Endodermal cell (in vitro differentiated cells): ENCODE data around the gene ZNF839. TPM values are rescaled to one million over a fixed set of nuclear protein-coding genes. Genes with fewer than 3 reads are reported as not detected.

ENCODE experiments used
- DNase-seq: peaks from one replicate; pipeline ENCODE4 v3.0.0-alpha.2; 2017
- H3K27ac ChIP-seq: 2 replicates; pipeline ENCODE4 v1.5.1; 2013; ENCODE audit warnings: mild to moderate bottlenecking, low read depth, low read length, moderate library complexity
- H3K27me3 ChIP-seq: 2 replicates; pipeline ENCODE4 v1.6.1; 2013; ENCODE audit warnings: mild to moderate bottlenecking, low read length, moderate library complexity; ENCODE audit not compliant: insufficient read depth, control insufficient read depth, poor library complexity, severe bottlenecking
- H3K36me3 ChIP-seq: 2 replicates; pipeline ENCODE4 v1.7.0; 2013; ENCODE audit warnings: mild to moderate bottlenecking, low read length, moderate library complexity; ENCODE audit not compliant: control insufficient read depth, insufficient read depth
- H3K4me1 ChIP-seq: one replicate; pipeline ENCODE4 v1.7.0; 2013; ENCODE audit warnings: low read length; ENCODE audit not compliant: control insufficient read depth, insufficient read depth
- H3K4me3 ChIP-seq: 2 replicates; pipeline ENCODE4 v1.5.1; 2013; ENCODE audit warnings: mild to moderate bottlenecking, low read length, moderate library complexity
- H3K9ac ChIP-seq: 2 replicates; pipeline ENCODE4 v1.6.1; 2013; ENCODE audit warnings: mild to moderate bottlenecking, low read length, moderate library complexity; ENCODE audit not compliant: poor library complexity, severe bottlenecking; ENCODE audit errors: extremely low read depth
- H3K9me3 ChIP-seq: 2 replicates; pipeline ENCODE4 v1.6.1; 2013; ENCODE audit warnings: mild to moderate bottlenecking, low read length, moderate library complexity; ENCODE audit not compliant: control insufficient read depth
- H3K27ac Mint-ChIP-seq: 2 replicates; pipeline ENCODE4 v1.8.0; 2020; ENCODE audit warnings: mixed read lengths
- H3K27me3 Mint-ChIP-seq: 2 replicates; pipeline ENCODE4 v1.8.0; 2021; ENCODE audit warnings: mild to moderate bottlenecking, mixed read lengths; ENCODE audit not compliant: insufficient read depth
- H3K36me3 Mint-ChIP-seq: 2 replicates; pipeline ENCODE4 v1.8.0; 2020; ENCODE audit warnings: low read depth, mixed read lengths
- H3K4me1 Mint-ChIP-seq: 2 replicates; pipeline ENCODE4 v1.8.0; 2020; ENCODE audit warnings: mixed read lengths
- H3K4me3 Mint-ChIP-seq: 2 replicates; pipeline ENCODE4 v1.8.0; 2020; ENCODE audit warnings: mild to moderate bottlenecking, moderate library complexity, mixed read lengths
- H3K9me3 Mint-ChIP-seq: 2 replicates; pipeline ENCODE4 v1.8.0; 2020; ENCODE audit warnings: mild to moderate bottlenecking, mixed read lengths
- WGBS, 2 experiments: methylation state at CpG; one replicate each; pipeline versions ENCODE4 v1.1.5 to v1.1.7; 2013; ENCODE audit warnings: missing lambda C conversion rate in 2 of 2, mixed read lengths in 1 of 2; ENCODE audit not compliant: insufficient coverage in 1 of 2, insufficient read length in 1 of 2; 5-methylcytosine and 5-hydroxymethylcytosine counted together
- total RNA-seq, 2 donors: library from RNA; stranded (reverse); fragmentation: NEBNext Ultra II Directional in 1 of 2; extraction: Animal tissue kit (Norgen Biotek cat#: 25700) in 1 of 2; gene quantifications; 2 replicates in 1 of 2; 3 replicates in 1 of 2; pipeline ENCODE4 v1.2.1, GENCODE V29; 2021
- TF ChIP-seq, protein P1 (sequence below): fragments of 200-600 bp; sonication (generic); conservative IDR thresholded peaks from 2 replicates; pipeline ENCODE4 v1.5.0; 2021; ENCODE audit warnings: antibody characterized with exemption, mild to moderate bottlenecking

Gene ZNF839
- total RNA-seq, 2 donors from 2014 or later = 16.5 to 19.1 TPM

DNA sequence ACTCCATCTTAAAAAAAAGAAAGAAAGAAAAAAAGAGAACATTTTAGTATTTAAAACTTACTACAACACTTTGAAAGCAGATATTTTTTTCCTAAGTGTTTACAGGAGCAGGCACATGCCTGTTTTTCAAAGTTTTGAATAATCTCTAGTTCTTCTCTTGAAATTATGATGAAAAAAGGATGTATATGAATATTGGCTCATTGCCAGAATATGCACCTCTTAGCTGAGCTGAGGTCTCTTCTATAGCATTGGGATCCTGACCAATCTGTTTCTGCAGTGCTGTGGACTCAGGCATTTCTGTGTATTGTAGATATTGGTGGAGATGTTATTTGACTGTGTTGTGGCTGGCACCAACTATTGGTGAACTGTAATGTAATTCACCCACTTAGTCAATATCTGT is 58.1 kb downstream of the ZNF839 start:
- Histone ChIP-seq H3K27me3 (no peaks in the 10 kb centered on the region), H3K27ac (no peak overlapping the region), H3K4me3 (no peak overlapping the region), H3K9me3 (no peaks in the 10 kb centered on the region), H3K9ac (no peak overlapping the region), H3K36me3 (peaks cover 26% of the 10 kb centered on the region), H3K4me1 (no peaks in the 10 kb centered on the region)
- Mint-ChIP-seq H3K27ac (no peak overlapping the region), H3K4me1 (no peaks in the 10 kb centered on the region), H3K27me3 (no peaks in the 10 kb centered on the region), H3K36me3 (peaks cover 35% of the 10 kb centered on the region), H3K9me3 (no peaks in the 10 kb centered on the region), H3K4me3 (no peak overlapping the region)
- TF ChIP-seq, protein P1, sequence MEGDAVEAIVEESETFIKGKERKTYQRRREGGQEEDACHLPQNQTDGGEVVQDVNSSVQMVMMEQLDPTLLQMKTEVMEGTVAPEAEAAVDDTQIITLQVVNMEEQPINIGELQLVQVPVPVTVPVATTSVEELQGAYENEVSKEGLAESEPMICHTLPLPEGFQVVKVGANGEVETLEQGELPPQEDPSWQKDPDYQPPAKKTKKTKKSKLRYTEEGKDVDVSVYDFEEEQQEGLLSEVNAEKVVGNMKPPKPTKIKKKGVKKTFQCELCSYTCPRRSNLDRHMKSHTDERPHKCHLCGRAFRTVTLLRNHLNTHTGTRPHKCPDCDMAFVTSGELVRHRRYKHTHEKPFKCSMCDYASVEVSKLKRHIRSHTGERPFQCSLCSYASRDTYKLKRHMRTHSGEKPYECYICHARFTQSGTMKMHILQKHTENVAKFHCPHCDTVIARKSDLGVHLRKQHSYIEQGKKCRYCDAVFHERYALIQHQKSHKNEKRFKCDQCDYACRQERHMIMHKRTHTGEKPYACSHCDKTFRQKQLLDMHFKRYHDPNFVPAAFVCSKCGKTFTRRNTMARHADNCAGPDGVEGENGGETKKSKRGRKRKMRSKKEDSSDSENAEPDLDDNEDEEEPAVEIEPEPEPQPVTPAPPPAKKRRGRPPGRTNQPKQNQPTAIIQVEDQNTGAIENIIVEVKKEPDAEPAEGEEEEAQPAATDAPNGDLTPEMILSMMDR = no peak
- no peak for DNase-seq

DNA sequence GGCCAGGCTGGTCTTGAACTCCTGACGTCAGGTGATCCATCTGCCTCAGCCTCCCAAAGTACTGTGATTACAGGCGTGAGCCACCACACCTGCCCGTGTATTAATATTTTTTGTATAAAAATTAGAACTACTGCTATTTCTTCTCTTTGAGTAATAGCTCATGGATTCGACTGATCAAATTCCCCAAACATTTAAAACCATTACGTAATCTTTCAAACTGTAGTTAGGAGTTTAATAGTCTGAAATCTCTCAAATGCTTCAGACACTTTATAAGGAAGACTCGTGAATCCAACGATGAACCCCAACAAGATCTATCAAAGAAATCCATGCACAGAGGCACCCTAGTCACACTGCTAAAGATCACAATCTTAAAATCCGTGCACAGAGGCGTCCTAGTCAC is 59.3 kb downstream of the ZNF839 start:
- H3K9me3 Mint-ChIP-seq = no peaks in the 10 kb centered on the region
- H3K9ac ChIP-seq = no peak overlapping the region
- H3K27me3 Mint-ChIP-seq = no peaks in the 10 kb centered on the region
- no peak overlapping the region for H3K4me3 Mint-ChIP-seq
- no peaks in the 10 kb centered on the region for H3K4me1 Mint-ChIP-seq
- peaks cover 26% of the 10 kb centered on the region for H3K36me3 ChIP-seq
- H3K9me3 ChIP-seq = no peaks in the 10 kb centered on the region
- no peak overlapping the region for H3K27ac Mint-ChIP-seq
- 98 to 100% methylated on average over 4 to 7 of the region's 9 CpGs for WGBS, 2 experiments
- H3K4me1 ChIP-seq = no peaks in the 10 kb centered on the region
- TF ChIP-seq, protein P1 = no peak
- no peak for DNase-seq
- H3K4me3 ChIP-seq = no peak overlapping the region
- no peaks in the 10 kb centered on the region for H3K27me3 ChIP-seq
- no peak overlapping the region for H3K27ac ChIP-seq
- H3K36me3 Mint-ChIP-seq = peaks cover 43% of the 10 kb centered on the region

DNA sequence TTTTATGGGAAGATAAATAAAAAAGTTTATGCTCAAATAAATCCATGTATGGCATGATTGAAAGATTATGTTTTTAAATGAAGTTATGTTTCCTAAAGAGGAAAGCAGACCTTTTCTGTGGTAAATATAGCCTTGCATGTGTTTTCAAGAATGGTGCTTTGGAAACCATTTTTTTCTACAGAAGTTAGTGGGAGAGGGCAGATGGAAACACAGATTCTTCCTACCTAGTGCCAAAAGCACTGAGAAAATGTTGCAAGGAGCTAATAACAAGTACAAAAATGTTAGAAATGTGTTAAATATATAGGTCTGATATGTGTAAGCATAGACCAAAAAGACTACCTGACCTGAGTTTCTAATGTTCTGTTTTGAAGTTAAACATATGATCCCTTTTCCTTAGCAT is 67.5 kb downstream of the ZNF839 start:
- no peaks in the 10 kb centered on the region for H3K9me3 ChIP-seq
- no peaks in the 10 kb centered on the region for H3K27me3 ChIP-seq
- no peak overlapping the region for H3K4me3 ChIP-seq
- DNase-seq = no peak
- no peaks in the 10 kb centered on the region for H3K36me3 ChIP-seq
- Mint-ChIP-seq H3K36me3 (peaks cover 41% of the 10 kb centered on the region), H3K4me3 (no peak overlapping the region), H3K27ac (no peak overlapping the region), H3K4me1 (no peaks in the 10 kb centered on the region), H3K27me3 (no peaks in the 10 kb centered on the region), H3K9me3 (no peaks in the 10 kb centered on the region)
- no peak overlapping the region for H3K27ac ChIP-seq
- TF ChIP-seq, protein P1 = no peak
- H3K9ac ChIP-seq = no peak overlapping the region
- no peaks in the 10 kb centered on the region for H3K4me1 ChIP-seq
